HFF-Myc (cell line): ENCODE results near the gene ZNF273.

Experiments used
- DNase-seq: peaks from one replicate; pipeline ENCODE4 v3.0.0-alpha.2; 2011; ENCODE audit warnings: low read depth; ENCODE audit errors: extremely low read depth
- H3K4me3 ChIP-seq: replicated peaks from 2 replicates; pipeline ENCODE4 v1.5.1; 2011; ENCODE audit warnings: low read depth, mild to moderate bottlenecking, control low read depth, low read length
- CTCF ChIP-seq: IDR thresholded peaks from 2 replicates; pipeline ENCODE4 v1.5.1; 2012; ENCODE audit warnings: mild to moderate bottlenecking, low read depth, low read length, control low read depth; ENCODE audit errors: missing control alignments

ZNF273 gene

GRCh38 chr7:64951250-64951848 is 48.3 kb downstream of the ZNF273 start:
- peak; percentile 54 for TF ChIP-seq CTCF

GRCh38 chr7:64959072-64959747 is 56.1 kb downstream of the ZNF273 start:
- TF ChIP-seq CTCF: no peak
- no peak overlapping the region for H3K4me3 ChIP-seq
- DNase-seq: no peak

More at GRCh38 chr7:64951250-64951848, 48.3 kb downstream of the ZNF273 start:
- DNase-seq: peak; percentile 31
- no peak overlapping the region for H3K4me3 ChIP-seq

- no peak for DNase-seq
- no peak for TF ChIP-seq CTCF
These were observed 62.5 kb downstream of the ZNF273 start for GRCh38 chr7:64965594-64965993.

GRCh38 chr7:64978497-64979203 is 75.6 kb downstream of the ZNF273 start:
- no peak overlapping the region for H3K4me3 ChIP-seq
- TF ChIP-seq CTCF: no peak
- no peak for DNase-seq

More at GRCh38 chr7:64965594-64965993, 62.5 kb downstream of the ZNF273 start:
- H3K4me3 ChIP-seq: no peak overlapping the region
